ENCODE results near the gene DACT1.

DACT1 gene

DNA sequence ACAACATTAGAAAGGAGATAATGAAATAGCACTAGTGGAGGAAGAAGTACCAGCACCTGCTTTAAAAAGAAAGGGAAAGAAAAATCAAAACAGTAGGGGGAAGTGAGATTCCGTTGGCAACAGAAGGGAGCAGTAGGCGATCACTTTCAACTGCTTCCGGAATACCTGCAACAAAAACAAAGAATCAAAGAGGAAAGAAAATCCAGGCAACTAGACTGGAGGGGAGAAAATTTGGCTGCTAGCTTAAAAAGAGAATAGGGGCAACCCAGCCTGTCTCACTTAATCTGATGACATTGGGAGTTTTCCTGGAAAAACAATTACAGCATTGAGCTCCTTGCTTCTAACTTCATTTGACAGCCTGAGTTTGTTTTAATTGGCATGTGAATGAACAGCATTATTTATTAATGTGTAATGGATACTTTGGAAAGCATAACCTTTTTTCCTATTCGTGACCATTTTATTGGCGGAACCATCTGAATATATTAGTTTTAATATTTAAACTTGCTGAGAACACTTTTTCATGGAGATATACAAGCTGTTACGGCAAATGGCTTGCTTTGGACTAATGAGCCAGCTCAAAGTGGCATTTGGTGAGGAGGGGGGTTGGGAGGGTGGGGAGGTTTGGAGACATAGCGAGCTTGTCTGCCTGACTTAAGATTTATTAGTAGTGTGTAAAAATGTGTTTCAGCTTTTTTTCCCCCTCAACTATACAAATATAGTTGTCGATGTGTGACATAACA is 2.5 kb upstream of the DACT1 start:
- no peak for DNase-seq (ENCODE audit: low spot score)

DNA sequence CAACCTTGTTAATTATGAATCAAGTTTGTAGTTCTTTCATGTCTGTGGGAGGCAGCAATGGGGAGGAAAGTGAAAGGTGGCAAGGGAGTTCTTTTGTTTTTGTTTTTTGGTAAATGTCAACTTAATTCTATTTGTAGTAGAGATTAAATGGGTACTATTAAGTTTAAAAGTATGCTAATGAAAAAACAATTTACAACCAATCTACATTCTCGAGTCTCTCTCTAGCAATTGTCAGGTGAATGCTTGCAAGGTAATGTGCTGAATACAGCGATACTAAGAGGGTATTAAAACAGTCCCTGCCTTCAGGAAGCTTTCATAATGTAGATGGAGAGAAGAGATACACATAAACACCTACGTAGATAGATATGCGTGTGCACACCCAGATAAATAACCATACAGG is 1.6 kb upstream of the DACT1 start:
- no peak for DNase-seq (ENCODE audit: low spot score)

DNA sequence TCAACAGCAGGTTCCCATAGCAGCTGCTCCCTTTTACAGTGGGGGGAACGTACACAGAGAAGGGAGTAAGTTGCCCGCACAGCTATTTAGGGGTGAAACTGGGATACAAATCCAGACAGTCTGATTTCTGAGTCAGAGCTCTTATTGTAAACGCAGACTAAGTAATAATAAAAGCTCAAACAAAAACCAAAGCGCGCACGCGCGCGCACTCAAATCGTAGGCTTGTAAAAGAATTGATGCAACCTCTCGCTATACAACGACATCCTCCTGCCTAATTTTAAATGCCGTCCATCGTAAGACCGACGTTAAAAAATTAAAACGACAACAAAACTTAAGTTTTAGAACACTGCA is 747 bp upstream of the DACT1 start:
- DNase-seq (ENCODE audit: low spot score) = peak; percentile 36

DNA sequence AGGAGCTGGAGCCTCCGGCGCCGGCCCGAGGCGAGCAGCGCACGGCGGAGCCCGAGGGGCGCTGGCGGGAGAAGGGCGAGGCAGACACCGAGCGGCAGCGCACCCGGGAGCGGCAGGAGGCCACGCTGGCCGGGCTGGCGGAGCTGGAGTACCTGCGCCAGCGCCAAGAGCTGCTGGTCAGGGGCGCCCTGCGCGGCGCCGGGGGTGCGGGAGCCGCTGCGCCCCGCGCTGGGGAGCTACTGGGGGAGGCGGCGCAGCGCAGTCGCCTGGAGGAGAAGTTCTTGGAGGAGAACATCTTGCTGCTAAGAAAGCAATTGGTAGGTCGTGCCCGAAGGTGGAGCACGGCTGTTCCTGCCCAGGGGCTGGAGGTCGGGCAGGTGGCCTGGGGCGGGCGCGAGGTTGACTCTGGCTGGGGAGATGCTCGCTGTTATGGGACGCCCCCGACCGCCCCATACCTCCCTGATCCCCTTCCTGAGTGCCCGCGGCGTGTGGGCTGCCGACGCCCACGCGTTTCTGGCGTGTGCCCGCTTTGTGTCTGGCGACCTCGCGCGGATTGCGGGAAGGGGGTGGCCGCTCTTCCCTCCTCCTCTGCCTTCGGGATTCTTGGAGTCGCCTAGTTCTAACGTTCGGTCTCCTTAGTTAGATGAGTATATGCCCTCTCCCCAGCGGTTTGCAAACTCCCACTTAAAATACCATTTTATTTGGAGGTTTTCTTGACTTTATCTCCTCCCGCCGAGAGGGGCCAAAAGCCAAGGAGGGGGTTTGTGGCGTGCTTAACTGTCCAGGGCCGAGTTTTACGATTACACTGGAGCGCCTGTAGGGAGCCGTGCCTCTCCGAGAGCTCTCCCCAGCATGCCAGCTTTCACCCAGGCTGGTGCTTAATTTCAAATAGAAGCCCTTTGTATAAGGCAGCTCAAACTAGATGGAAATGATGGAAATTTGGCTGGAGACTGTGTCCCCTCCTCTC is 752 bp downstream of the DACT1 start:
- DNase-seq (ENCODE audit: low spot score) = peak; percentile 64

DNA sequence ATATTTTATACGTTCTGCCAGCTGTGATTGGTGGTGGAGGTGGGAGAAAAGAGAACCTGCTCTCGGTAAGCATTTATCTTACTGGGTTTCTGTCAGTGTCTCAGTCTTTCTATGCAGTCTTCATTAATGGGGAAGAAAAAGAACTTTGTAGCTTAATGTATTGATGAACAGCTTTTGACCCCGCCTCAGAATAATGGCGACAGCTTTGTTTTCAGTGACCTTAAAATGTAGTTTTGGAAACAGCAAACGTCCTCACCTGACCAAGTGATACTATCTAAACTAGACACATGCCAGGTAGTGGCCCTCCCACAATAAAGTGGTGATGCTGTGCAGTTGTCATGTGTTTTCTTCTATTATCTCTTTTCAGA is 1.4 kb downstream of the DACT1 start:
- no peak for DNase-seq (ENCODE audit: low spot score)

DNA sequence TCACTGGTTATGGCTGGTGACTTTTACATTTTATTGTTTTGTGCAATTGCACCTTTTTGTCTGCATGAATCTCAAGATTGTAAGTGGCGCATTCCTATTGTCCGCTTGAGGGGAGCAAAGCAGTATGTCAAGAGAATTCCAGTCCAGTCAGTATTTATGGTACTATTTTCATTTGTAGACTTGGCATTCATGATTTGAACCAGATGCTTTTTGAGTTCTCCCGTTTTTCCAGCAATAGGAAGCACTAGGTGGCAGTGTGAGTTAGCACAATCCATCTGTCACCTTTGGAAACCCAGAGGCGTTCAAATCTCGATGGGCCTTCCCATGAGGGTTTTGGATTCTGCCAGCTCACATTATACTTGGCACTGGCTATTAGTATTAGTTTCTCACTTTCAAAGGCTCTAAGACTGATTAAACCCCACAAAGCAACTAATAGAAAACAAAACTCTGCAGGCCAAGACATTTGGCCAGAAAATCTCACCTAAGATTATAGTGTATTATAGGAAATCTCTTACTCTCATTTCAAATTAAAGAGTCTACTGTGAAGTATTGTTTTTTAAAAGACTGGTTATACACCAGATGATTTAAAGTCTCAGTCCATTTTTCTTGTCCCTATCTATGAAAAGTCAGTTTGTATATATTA is 2.2 kb downstream of the DACT1 start:
- peak; percentile 87 for DNase-seq (ENCODE audit: low spot score)

DNA sequence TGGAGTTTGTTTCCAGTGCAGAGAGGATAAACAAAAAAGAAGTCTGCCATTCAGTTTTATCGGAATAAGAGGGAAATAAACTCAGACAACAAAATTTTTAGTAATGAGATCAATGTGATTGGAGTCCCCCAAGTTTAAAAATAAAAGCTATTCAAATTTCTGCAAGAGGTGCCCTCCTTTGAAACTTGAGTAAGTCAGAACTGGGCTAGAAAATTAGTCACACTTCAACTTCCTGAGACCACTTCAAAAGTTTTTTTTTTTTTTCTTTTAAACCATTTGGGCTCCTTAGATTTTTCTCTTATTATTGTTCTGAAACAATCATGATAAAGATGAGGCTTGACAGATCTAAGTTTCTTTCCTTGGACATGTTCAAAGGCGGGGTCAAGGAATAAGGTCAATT is 3.2 kb downstream of the DACT1 start:
- no peak for DNase-seq (ENCODE audit: low spot score)

DNA sequence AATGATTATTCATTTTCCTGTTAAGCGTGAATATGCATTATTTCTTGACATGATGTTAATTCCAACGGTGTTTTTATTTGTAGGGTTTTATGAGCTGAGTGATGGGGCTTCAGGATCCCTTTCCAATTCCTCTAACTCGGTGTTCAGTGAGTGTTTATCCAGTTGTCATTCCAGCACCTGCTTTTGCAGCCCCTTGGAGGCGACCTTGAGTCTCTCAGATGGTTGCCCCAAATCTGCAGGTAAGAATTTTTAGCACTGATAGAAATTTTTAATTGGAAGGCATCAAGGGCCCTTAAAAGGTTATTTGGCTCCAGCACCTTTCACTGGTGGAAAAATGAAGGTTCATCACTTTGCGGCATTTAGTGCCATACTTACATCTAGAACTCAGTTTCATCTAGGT is 3.7 kb downstream of the DACT1 start:
- no peak for DNase-seq (ENCODE audit: low spot score)

DNA sequence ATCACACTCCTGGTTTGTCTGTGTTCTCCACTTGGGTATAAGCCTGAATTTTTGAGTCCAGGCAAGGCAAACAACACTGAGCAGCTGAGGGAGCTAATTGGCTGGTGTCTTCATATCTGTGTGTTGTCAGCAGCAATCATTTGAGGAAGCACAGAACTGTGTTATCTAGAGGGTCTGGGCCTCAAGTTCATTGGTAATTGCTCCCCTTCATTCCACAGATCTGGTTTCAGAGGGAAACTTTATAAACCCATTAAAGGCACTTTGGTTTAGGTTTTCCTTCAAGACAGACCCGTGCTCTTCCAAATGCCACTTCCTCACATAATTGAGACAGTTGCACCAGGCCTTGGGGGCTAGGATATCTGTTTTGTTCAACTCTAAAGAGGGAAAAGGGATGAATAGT is 5.6 kb downstream of the DACT1 start:
- no peak for DNase-seq (ENCODE audit: low spot score)

DNA sequence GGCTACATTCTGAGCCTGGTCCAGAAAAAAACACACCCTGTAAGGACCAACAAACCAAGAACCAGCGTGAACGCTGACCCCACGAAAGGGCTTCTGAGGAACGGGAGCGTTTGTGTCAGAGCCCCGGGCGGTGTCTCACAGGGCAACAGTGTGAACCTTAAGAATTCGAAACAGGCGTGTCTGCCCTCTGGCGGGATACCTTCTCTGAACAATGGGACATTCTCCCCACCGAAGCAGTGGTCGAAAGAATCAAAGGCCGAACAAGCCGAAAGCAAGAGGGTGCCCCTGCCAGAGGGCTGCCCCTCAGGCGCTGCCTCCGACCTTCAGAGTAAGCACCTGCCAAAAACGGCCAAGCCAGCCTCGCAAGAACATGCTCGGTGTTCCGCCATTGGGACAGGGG is 7.9 kb downstream of the DACT1 start:
- DNase-seq (ENCODE audit: low spot score) = no peak

DNA sequence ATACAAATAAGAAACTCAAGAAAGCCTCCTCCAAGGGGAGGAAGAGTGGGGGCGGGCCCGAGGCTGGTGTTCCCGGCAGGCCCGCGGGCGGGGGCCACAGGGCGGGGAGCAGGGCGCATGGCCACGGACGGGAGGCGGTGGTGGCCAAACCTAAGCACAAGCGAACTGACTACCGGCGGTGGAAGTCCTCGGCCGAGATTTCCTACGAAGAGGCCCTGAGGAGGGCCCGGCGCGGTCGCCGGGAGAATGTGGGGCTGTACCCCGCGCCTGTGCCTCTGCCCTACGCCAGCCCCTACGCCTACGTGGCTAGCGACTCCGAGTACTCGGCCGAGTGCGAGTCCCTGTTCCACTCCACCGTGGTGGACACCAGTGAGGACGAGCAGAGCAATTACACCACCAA is 8.7 kb downstream of the DACT1 start:
- DNase-seq (ENCODE audit: low spot score) = no peak

DNA sequence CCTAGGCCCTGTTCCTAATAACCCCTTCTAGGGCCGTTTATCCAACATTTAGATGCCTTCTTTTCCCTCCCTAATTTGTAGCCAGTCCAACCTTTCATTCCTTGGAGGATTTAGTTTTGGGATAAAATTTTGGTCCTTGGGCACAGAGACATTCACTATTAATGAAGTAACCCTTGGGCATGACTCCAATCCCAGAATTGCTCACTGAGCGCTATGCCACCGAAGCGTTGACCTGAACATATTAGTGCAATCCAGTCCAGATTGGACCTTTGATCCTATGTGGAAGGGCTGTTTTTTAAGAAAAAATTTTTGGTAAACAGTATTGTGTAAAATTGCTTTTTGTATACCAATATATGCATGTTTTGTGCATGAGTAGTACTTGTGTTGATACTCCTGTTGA is 10.0 kb downstream of the DACT1 start:
- no peak for DNase-seq (ENCODE audit: low spot score)

DNA sequence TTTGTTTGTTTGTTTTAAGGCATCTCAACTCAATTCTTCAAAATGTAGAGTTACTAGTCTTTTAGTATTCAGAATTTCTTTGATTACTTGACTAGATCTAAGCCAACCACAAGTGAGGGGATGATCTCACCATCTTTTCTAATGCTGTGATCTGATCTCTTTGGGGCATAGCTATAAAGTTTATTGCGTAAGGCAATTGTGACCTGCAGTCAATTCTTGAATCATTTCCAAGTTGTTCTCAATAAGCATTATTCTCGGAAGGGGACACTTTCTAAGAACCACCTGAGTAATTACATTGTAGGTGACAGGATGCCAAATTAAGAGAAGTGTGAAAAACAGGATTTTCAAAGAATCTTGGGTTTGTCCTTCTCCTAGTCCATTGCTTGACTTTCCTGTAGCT is 13.1 kb downstream of the DACT1 start:
- DNase-seq (ENCODE audit: low spot score) = no peak

DNA sequence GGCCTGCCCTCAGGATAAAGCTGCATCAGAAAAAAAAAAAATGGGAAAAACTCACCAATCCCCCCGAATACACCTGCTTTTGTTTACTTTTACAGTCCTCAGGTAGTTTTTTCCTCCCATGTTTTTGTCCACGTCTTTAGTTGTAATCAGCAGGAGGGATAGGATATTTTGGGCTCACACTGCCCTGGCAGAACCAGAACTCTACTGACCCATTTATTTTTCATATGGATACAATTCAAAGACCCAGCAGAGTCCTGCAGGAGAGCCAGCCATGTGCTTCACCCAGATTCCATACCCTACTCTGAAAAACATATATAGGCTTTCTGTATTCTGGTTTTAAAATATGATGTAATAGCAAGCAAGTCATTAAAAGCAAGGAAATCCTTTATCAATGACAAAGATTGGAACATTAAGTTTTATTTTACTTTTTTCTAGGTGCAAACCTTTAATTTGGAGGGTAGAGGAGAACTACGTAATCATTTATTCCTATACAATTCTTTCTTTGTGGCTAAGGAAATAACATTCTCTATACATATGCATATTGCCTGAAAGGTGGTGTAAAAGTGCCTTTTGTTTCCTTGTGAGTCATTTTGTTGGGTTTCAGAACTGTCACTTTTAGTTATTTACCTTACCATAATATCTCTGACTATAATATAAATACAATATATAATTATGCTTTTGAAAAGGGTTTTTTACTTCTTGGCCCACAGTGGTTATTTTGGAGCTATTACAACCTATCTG is 19.1 kb downstream of the DACT1 start:
- DNase-seq (ENCODE audit: low spot score) = no peak

DNA sequence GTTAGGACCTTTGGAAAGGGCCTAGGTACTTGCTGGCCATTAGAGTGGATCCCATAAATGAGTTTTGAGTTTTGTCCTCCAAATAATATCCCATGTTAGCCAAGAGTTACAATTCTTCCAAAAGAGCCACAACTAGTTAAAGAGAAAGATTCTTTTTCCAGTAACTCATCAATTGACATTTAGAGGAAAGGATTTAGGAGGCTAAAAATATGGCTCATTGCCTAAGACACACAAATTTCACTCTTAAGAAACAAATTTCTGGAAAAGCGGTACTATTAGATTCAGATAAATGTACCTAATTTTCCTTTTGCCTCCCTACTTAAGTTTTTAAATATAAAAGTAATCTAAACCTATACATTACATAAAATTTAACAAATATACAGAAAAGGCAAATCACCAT is 21.3 kb downstream of the DACT1 start:
- DNase-seq (ENCODE audit: low spot score) = no peak

DNA sequence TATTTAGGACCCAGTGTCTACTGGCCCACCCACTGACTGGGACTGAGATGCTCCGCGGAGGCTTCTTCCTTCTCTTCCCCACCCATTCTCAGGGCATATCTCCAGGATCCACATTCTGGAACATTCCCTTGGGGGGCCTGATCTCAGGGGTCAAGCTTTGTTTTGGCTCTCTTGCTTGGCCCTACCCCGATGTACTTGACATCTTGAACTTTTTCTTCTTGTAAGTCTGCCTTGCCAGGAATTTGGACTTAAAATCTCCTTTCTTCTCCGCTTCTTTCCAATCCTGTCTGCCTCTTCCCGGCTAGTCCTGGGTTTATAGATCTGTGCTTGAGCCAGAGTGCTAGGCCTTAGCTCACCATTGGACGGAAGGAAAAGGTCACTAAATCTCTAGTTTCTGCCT is 22.1 kb downstream of the DACT1 start:
- no peak for DNase-seq (ENCODE audit: low spot score)

DNA sequence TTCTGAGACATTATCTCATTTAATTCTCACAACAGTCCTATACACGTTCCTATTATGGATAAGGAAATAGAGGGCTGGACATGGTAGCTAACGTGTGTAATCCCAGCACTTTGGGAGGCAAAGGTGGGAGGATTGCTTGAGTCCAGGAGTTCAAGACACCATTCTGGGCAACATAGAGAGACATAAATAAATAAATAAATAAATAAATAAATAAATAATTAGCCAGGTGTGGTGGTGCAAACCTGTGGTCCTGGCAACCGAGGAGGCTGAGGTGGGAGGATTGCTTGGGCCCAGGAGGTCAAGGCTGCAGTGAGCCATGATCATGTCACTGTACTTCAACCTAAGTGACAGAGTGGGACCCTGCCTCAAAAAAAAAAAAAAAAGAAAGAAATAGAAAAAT is 22.6 kb downstream of the DACT1 start:
- DNase-seq (ENCODE audit: low spot score) = no peak

DNA sequence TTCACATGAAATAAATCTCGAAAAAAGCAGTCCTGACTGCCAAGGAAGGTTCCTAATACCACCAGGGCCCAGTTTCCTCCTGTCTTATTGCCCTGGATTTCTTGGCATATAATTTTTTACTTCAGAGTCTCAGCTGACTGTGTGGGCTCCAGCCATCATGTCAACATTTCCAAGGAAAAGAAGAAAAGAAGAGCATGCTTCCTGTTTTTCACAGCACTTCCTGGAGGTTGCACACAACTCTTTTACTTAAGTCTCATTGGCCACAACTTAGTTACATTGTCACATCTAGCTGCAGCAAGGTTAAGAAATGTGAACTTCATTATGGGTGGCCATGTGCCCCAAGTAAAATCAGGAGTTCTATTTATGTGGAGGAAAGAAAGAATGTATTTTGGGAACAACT is 24.3 kb downstream of the DACT1 start:
- DNase-seq (ENCODE audit: low spot score) = no peak

DNA sequence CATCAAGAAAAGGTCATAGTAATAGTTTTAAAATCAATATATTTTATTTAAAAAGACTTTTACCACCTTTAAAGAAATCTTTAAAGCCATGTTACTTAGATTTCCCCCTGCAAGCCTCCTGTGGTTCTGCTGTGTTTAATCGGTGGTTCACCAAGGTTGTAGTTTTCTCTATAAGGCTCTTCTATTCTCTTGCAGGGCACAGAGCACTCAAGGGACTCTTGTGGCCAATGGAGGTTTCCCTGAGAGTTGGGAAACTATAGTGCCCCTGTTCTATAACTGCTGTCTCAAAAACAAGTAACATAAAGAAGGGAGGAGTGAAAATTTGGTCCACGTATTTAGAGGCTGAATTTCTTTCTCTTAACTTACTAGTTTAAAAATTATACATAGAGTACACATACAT is 25.0 kb downstream of the DACT1 start:
- no peak for DNase-seq (ENCODE audit: low spot score)

DNA sequence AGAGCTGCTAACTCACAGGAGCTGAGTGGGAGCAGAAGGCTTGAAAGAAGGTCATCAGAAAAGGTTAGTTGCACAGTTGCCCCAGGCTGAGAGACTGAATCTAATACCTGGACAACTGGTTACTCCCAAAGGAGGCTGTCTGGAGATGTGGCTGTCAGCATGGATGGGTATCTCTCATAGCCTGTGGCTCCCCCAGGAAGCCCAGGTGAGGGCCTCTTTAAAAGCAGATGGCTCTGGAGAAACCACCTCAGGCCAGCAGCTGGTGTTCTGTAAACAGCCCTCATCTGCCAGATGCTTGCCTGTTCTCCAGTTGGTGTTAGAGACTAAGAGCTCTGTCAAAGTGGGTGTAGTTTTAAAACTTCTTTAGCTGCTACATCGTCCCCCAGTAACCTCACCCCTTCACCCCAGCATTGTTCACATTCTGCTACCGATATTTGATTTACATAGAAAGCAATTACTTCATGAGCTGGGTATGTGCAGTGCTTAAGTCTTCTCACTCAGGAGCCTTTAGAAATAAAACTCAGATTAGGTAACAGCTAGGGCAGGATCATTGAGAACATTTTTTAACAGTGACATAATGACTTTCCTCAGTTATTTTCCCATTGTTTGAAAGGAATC is 25.8 kb downstream of the DACT1 start:
- no peak for DNase-seq (ENCODE audit: low spot score)

DNA sequence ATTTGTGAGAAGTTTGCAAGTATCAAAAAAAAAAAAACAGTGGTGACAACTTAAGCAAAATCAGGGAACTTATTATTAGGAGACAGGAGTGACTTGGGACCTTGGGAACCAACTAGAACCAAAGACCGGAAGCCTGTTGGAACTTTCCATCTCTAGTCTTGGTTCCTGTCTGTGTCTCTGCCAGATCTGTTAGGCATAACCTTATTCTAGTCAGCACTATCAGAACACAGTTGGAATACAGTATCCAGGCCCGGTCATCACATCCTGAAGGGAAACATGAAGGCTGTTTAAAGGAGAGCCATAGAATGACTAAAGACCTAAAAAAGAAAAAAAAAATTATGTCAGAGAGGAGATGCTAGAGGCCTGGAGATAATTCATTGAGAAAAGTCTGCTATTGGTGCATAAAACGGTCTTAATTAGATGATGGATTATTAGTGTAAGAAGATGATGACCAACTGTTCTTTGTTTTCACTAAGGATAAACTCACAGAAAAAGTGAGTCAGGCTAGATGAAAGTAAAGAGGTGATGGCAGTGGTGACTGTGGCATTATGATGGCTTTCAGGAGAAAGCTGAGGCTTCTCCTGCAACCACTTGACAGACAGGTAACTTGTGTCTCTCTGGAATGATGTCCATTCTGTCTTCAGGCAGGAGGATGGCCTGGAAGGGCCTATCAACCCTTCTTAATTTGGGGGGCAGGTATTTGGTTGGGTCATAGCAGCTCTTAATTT is 28.2 kb downstream of the DACT1 start:
- DNase-seq (ENCODE audit: low spot score) = no peak

All from Ammon's horn (tissue), 1 donor.